Stimulated activated CD4-positive, alpha-beta T cell treated with anti-CD3 and anti-CD28 coated beads, Interleukin-2, amount 100 ng/mL, for 24 hours (primary cell): ENCODE measurements around the gene TLR3.
A peak's percentile ranks its signal among the peaks of the same experiment; 100 is the strongest.
"Not testable (repeated sequence)": the region's sequence is repeated elsewhere in the genome, so short reads cannot be mapped to it uniquely, and the experiment has no call there.

Source experiments
- DNase-seq, 2 donors: peaks; one replicate each; pipeline ENCODE4 v3.0.0-alpha.2; 2020

TLR3 gene

GRCh38 chr4:186050135-186050534 lies 18.8 kb upstream of the TLR3 start:
- not testable (repeated sequence) for DNase-seq

- no peak for DNase-seq
Measured at GRCh38 chr4:186051096-186051495, 17.9 kb upstream of the TLR3 start.

- DNase-seq: no peak
Measured at GRCh38 chr4:186058253-186058979, 10.5 kb upstream of the TLR3 start.

GRCh38 chr4:186058980-186059316 lies 10.0 kb upstream of the TLR3 start:
- DNase-seq: no peak

- no peak for DNase-seq
Measured at GRCh38 chr4:186061921-186062320, 7.0 kb upstream of the TLR3 start.

GRCh38 chr4:186067757-186068385 lies 1.1 kb upstream of the TLR3 start:
- DNase-seq: peak; percentile 12 to 19

GRCh38 chr4:186069729-186070128 lies 773 bp downstream of the TLR3 start:
- DNase-seq: no peak

- no peak for DNase-seq
Measured at GRCh38 chr4:186072516-186072915, 3.6 kb downstream of the TLR3 start.

GRCh38 chr4:186074189-186074588 lies 5.2 kb downstream of the TLR3 start:
- DNase-seq: no peak

GRCh38 chr4:186078981-186079638 lies 10.2 kb downstream of the TLR3 start:
- no peak for DNase-seq

GRCh38 chr4:186079694-186080093 lies 10.7 kb downstream of the TLR3 start:
- no peak for DNase-seq

- no peak for DNase-seq
Measured at GRCh38 chr4:186081202-186081807, 12.3 kb downstream of the TLR3 start.

- no peak for DNase-seq
Measured at GRCh38 chr4:186082221-186082620, 13.3 kb downstream of the TLR3 start.

GRCh38 chr4:186088523-186088922 lies 19.6 kb downstream of the TLR3 start:
- DNase-seq: no peak

- no peak for DNase-seq
Measured at GRCh38 chr4:186092296-186092695, 23.3 kb downstream of the TLR3 start.

GRCh38 chr4:186095406-186095805 lies 26.4 kb downstream of the TLR3 start:
- no peak for DNase-seq

- DNase-seq: no peak
Measured at GRCh38 chr4:186096681-186097165, 27.8 kb downstream of the TLR3 start.

GRCh38 chr4:186097386-186097785 lies 28.4 kb downstream of the TLR3 start:
- no peak for DNase-seq

GRCh38 chr4:186102931-186103330 lies 34.0 kb downstream of the TLR3 start:
- DNase-seq: no peak

GRCh38 chr4:186104114-186104889 lies 35.3 kb downstream of the TLR3 start, which contains the start of gene FAM149A:
Gene FAM149A, plus strand, starts transcription at chr4:186104704.
- DNase-seq: peak; percentile 52 to 68

GRCh38 chr4:186104890-186105646 lies 36.1 kb downstream of the TLR3 start:
- peak in 1 of 2 donors; percentile 14 for DNase-seq
